Measurements from ENCODE around the gene PIP5KL1.

GRCh38 chr9:127943011-127943662, 12.6 kb upstream of the PIP5KL1 start:
- TF ChIP-seq POLR2AphosphoS5 (IDR thresholded peaks at IDR 0.05; ENCODE audit: low read depth, low read length) (no peak), TCF7L2 (IDR thresholded peaks at IDR 0.05; ENCODE audit: low read depth, low read length) (no peak), REST (IDR thresholded peaks at IDR 0.05; ENCODE audit: insufficient read depth in 1 of 2, low read depth in 2 of 2, low read length in 1 of 2) (no peak)
- TF ChIP-seq, protein P1, sequence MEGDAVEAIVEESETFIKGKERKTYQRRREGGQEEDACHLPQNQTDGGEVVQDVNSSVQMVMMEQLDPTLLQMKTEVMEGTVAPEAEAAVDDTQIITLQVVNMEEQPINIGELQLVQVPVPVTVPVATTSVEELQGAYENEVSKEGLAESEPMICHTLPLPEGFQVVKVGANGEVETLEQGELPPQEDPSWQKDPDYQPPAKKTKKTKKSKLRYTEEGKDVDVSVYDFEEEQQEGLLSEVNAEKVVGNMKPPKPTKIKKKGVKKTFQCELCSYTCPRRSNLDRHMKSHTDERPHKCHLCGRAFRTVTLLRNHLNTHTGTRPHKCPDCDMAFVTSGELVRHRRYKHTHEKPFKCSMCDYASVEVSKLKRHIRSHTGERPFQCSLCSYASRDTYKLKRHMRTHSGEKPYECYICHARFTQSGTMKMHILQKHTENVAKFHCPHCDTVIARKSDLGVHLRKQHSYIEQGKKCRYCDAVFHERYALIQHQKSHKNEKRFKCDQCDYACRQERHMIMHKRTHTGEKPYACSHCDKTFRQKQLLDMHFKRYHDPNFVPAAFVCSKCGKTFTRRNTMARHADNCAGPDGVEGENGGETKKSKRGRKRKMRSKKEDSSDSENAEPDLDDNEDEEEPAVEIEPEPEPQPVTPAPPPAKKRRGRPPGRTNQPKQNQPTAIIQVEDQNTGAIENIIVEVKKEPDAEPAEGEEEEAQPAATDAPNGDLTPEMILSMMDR (IDR thresholded peaks at IDR 0.05), result no peak

Data from Panc1 (cell line).